Heart left ventricle (tissue), 13 donors: ENCODE data around the gene ING5.

Experiments
- POLR2A ChIP-seq, 2 donors: fragments of 450-650 bp; IDR thresholded peaks; one replicate each; pipeline ENCODE4 v1.6.1; 2017; ENCODE audit warnings: antibody characterized with exemption in 2 of 2, mild to moderate bottlenecking in 2 of 2, moderate library complexity in 2 of 2
- TF ChIP-seq, protein P1 (sequence below), 12 donors: fragments of 200-600 bp; sonication (generic) in 4 of 12; IDR thresholded peaks; one replicate each; pipeline versions ENCODE4 v1.5.0 to v1.8.0; 2018 to 2022; ENCODE audit warnings: antibody characterized with exemption in 12 of 12, mild to moderate bottlenecking in 5 of 12
- donor health status: ischemic (EF 13 %, LVEDD 7.1; RV severe dilation, severe dysfunction).
- donor health status: DM: no; HTN: yes; CAD: no.
- donor health status: DM: no; HTN: no; CAD: no.
- donor health status: ischemic (EF 25% LVEDD 6.9; RV normal size, moderate dysfunction).
- donor health status: ischemic (EF 25% LVEDD 5.7; RV mildly dilated, moderate dysfunction).
- donor health status: ischemic (EF 35%, LVEDD 5.7; RV mildly dilated, moderate dysfunction).
- donor health status: nonischemic (EF 11% LVEDD 7.7; RV severe dilation, severe dysfunction).
- donor health status: DM: yes; HTN: yes; CAD: no.
- donor health status: PGD.
- donor health status: ischemic (EF 29% LVEDD 5.4; RV normal size, mild dysfunction).
- donor health status: nonischemic (EF 23%, LVEDD 6.1; RV moderate dilation, normal function).

DNA sequence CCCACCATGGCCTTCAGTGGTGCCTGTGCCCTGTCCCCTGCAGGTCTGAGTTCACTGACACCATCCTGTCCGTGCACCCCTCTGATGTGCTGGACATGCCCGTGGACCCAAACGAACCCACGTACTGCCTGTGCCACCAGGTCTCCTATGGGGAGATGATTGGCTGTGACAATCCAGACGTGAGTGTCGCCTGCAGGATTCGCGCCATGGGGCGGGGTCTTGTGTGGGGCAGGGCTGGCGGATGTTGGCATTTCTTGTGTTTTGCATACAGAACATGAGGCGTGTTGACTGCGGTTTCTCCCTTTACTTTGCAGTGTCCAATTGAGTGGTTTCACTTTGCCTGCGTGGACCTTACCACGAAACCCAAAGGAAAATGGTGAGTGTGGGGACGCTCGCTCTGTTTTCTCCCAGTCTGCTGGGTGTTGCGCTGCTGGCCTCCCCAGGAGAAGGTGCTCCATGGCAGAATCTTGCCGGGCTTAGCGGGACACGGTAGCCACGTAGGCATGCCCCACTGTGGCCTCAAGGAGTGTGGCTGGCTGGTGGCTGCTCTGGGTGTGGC lies 21.1 kb downstream of the ING5 start:
- TF ChIP-seq, protein P1, sequence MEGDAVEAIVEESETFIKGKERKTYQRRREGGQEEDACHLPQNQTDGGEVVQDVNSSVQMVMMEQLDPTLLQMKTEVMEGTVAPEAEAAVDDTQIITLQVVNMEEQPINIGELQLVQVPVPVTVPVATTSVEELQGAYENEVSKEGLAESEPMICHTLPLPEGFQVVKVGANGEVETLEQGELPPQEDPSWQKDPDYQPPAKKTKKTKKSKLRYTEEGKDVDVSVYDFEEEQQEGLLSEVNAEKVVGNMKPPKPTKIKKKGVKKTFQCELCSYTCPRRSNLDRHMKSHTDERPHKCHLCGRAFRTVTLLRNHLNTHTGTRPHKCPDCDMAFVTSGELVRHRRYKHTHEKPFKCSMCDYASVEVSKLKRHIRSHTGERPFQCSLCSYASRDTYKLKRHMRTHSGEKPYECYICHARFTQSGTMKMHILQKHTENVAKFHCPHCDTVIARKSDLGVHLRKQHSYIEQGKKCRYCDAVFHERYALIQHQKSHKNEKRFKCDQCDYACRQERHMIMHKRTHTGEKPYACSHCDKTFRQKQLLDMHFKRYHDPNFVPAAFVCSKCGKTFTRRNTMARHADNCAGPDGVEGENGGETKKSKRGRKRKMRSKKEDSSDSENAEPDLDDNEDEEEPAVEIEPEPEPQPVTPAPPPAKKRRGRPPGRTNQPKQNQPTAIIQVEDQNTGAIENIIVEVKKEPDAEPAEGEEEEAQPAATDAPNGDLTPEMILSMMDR (IDR thresholded peaks at IDR 0.05), result no peak
- TF ChIP-seq POLR2A (IDR thresholded peaks at IDR 0.05), result no peak
